Suprapubic skin (tissue), 4 donors: ENCODE data around the gene PTCHD1. TPM values are rescaled to one million over a fixed set of nuclear protein-coding genes. Genes with fewer than 3 reads are reported as not detected.

Source experiments
- DNase-seq, 2 donors: peaks; one replicate each; pipeline ENCODE4 v3.0.0-alpha.2; 2019; ENCODE audit warnings: low spot score in 2 of 2
- H3K27ac ChIP-seq: fragments of 200-600 bp; sonication (generic); one replicate; pipeline ENCODE4 v1.5.1; 2019
- H3K27me3 ChIP-seq: fragments of 200-600 bp; sonication (generic); one replicate; pipeline ENCODE4 v1.5.1; 2019
- H3K36me3 ChIP-seq: fragments of 200-600 bp; sonication (generic); one replicate; pipeline ENCODE4 v1.5.1; 2019
- H3K4me1 ChIP-seq: fragments of 200-600 bp; sonication (generic); one replicate; pipeline ENCODE4 v1.5.1; 2019
- H3K4me3 ChIP-seq: fragments of 200-600 bp; sonication (generic); one replicate; pipeline ENCODE4 v1.5.1; 2019; ENCODE audit warnings: mild to moderate bottlenecking
- H3K9me3 ChIP-seq: fragments of 200-600 bp; sonication (generic); one replicate; pipeline ENCODE4 v1.5.1; 2019
- CTCF ChIP-seq, 2 donors: fragments of 200-600 bp in 1 of 2; fragments of 450-650 bp in 1 of 2; sonication (generic) in 1 of 2; IDR thresholded peaks; one replicate each; pipeline ENCODE4 v1.5.1; 2016 to 2019; ENCODE audit warnings: antibody characterized with exemption in 2 of 2, mild to moderate bottlenecking in 1 of 2, moderate library complexity in 1 of 2
- EP300 ChIP-seq: sonication (generic); formaldehyde crosslinking; IDR thresholded peaks from one replicate; pipeline ENCODE4 v1.6.1; 2017; ENCODE audit warnings: antibody characterized with exemption
- POLR2A ChIP-seq, 2 donors: fragments of 450-650 bp; IDR thresholded peaks; one replicate each; pipeline ENCODE4 v1.6.1; 2017; ENCODE audit warnings: antibody characterized with exemption in 2 of 2, mild to moderate bottlenecking in 2 of 2, moderate library complexity in 2 of 2
- POLR2AphosphoS5 ChIP-seq, 3 donors: sonication (generic); formaldehyde crosslinking; IDR thresholded peaks; one replicate each; pipeline ENCODE4 v1.6.1; 2017; ENCODE audit warnings: antibody characterized with exemption in 3 of 3
- WGBS: methylation state at CpG from one replicate; pipeline ENCODE4 v1.1.5; 2018; 5-methylcytosine and 5-hydroxymethylcytosine counted together
- total RNA-seq, 4 donors: library from RNA; depleted of rRNA; stranded (reverse); fragments of >200 nt; gene quantifications; one replicate each; pipeline ENCODE4 v1.1.0, GENCODE V29; 2016

The PTCHD1 gene
- total RNA-seq, 4 donors from 2014 or later: 0.13 to 0.32 (median 0.26) TPM; not detected in 1

GRCh38 chrX:23292988-23293651, 41.5 kb upstream of the PTCHD1 start:
- Histone ChIP-seq H3K4me3 (no peak overlapping the region), H3K27me3 (no peaks in the 10 kb centered on the region), H3K27ac (no peak overlapping the region), H3K9me3 (no peaks in the 10 kb centered on the region), H3K36me3 (no peaks in the 10 kb centered on the region), H3K4me1 (no peaks in the 10 kb centered on the region)
- no peak for DNase-seq
- 54% methylated on average over 6 of the region's 8 CpGs for WGBS
- no peak for TF ChIP-seq POLR2A (IDR thresholded peaks at IDR 0.05)
- TF ChIP-seq POLR2AphosphoS5 (IDR thresholded peaks at IDR 0.05): no peak
- TF ChIP-seq CTCF (IDR thresholded peaks at IDR 0.05): no peak
- no peak for TF ChIP-seq EP300

GRCh38 chrX:23304881-23305280, 29.8 kb upstream of the PTCHD1 start:
- TF ChIP-seq POLR2A (IDR thresholded peaks at IDR 0.05) (no peak), CTCF (IDR thresholded peaks at IDR 0.05) (no peak), EP300 (no peak)
- no peak overlapping the region for H3K4me3 ChIP-seq
- no peak overlapping the region for H3K27ac ChIP-seq
- H3K9me3 ChIP-seq: no peaks in the 10 kb centered on the region
- H3K4me1 ChIP-seq: no peaks in the 10 kb centered on the region
- 76% methylated on average over 4 of the region's 4 CpGs for WGBS
- H3K36me3 ChIP-seq: no peaks in the 10 kb centered on the region
- DNase-seq: no peak
- H3K27me3 ChIP-seq: no peaks in the 10 kb centered on the region

GRCh38 chrX:23311731-23312130, 22.9 kb upstream of the PTCHD1 start:
- Histone ChIP-seq H3K9me3 (no peaks in the 10 kb centered on the region), H3K36me3 (no peaks in the 10 kb centered on the region), H3K27ac (no peak overlapping the region), H3K4me1 (no peaks in the 10 kb centered on the region), H3K4me3 (no peak overlapping the region), H3K27me3 (no peaks in the 10 kb centered on the region)
- 82% methylated on average over 8 of the region's 8 CpGs for WGBS
- no peak for DNase-seq
- TF ChIP-seq CTCF (IDR thresholded peaks at IDR 0.05) (no peak), POLR2AphosphoS5 (IDR thresholded peaks at IDR 0.05) (no peak), POLR2A (IDR thresholded peaks at IDR 0.05) (no peak), EP300 (no peak)

GRCh38 chrX:23312136-23312535, 22.5 kb upstream of the PTCHD1 start:
- Histone ChIP-seq H3K36me3 (no peaks in the 10 kb centered on the region), H3K27me3 (no peaks in the 10 kb centered on the region), H3K27ac (no peak overlapping the region), H3K9me3 (no peaks in the 10 kb centered on the region), H3K4me1 (no peaks in the 10 kb centered on the region), H3K4me3 (no peak overlapping the region)
- WGBS: 82% methylated on average over 3 of the region's 3 CpGs
- TF ChIP-seq POLR2AphosphoS5 (IDR thresholded peaks at IDR 0.05) (no peak), EP300 (no peak), POLR2A (IDR thresholded peaks at IDR 0.05) (no peak), CTCF (IDR thresholded peaks at IDR 0.05) (no peak)
- DNase-seq: no peak

- Histone ChIP-seq H3K4me3 (no peak overlapping the region), H3K9me3 (no peaks in the 10 kb centered on the region), H3K36me3 (no peaks in the 10 kb centered on the region), H3K27me3 (no peaks in the 10 kb centered on the region), H3K27ac (no peak overlapping the region), H3K4me1 (no peaks in the 10 kb centered on the region)
- no peak for DNase-seq
- 56% methylated on average over 11 of the region's 11 CpGs for WGBS
- TF ChIP-seq EP300 (no peak), POLR2A (IDR thresholded peaks at IDR 0.05) (no peak), CTCF (IDR thresholded peaks at IDR 0.05) (peak; percentile 15 to 64)
Observed at GRCh38 chrX:23317799-23318724, 16.6 kb upstream of the PTCHD1 start.
